Heart right ventricle (tissue), 16 donors: ENCODE data around the gene SWAP70. TPM values are rescaled to one million over a fixed set of nuclear protein-coding genes. Genes with fewer than 3 reads are reported as not detected.

Experiments
- ATAC-seq, 8 donors: fragments of 200-7000 bp; cut with Tn5 transposase; one replicate each; pipeline ENCODE4 v1.9.1; 2020; ENCODE audit warnings: mild to moderate bottlenecking in 8 of 8, moderate library complexity in 8 of 8, moderate number of reproducible peaks in 1 of 8
- DNase-seq, 2 donors: peaks; one replicate each; pipeline ENCODE4 v3.0.0-alpha.2; 2020
- H3K27ac ChIP-seq, 10 donors: fragments of 200-600 bp; sonication (generic) in 2 of 10; one replicate each; pipeline versions ENCODE4 v1.5.0 to v1.8.0; 2020 to 2022; ENCODE audit warnings: mild to moderate bottlenecking in 3 of 10
- H3K27me3 ChIP-seq, 7 donors: fragments of 200-600 bp; one replicate each; pipeline ENCODE4 v1.8.0; 2021 to 2022; ENCODE audit warnings: mild to moderate bottlenecking in 2 of 7
- H3K36me3 ChIP-seq, 9 donors: fragments of 200-600 bp; sonication (generic) in 1 of 9; one replicate each; pipeline versions ENCODE4 v1.5.0 to v1.8.0; 2020 to 2022; ENCODE audit warnings: mild to moderate bottlenecking in 2 of 9
- H3K4me1 ChIP-seq, 9 donors: fragments of 200-600 bp; sonication (generic) in 1 of 9; one replicate each; pipeline versions ENCODE4 v1.5.0 to v1.8.0; 2020 to 2022; ENCODE audit warnings: mild to moderate bottlenecking in 4 of 9
- H3K4me3 ChIP-seq, 10 donors: fragments of 200-600 bp; sonication (generic) in 2 of 10; one replicate each; pipeline versions ENCODE4 v1.5.0 to v1.8.0; 2020 to 2022; ENCODE audit warnings: mild to moderate bottlenecking in 7 of 10, moderate library complexity in 2 of 10
- H3K9me3 ChIP-seq, 11 donors: fragments of 200-600 bp in 10 of 11; sonication (generic) in 2 of 11; one replicate each; pipeline versions ENCODE4 v1.5.0 to v1.8.0; 2013 to 2022; ENCODE audit warnings: mild to moderate bottlenecking in 2 of 11, control low read depth in 1 of 11, moderate library complexity in 1 of 11
- CTCF ChIP-seq, 9 donors: fragments of 200-600 bp; sonication (generic) in 2 of 9; IDR thresholded peaks; one replicate each; pipeline versions ENCODE4 v1.5.0 to v1.8.0; 2021 to 2022; ENCODE audit warnings: antibody characterized with exemption in 9 of 9, mild to moderate bottlenecking in 5 of 9, moderate library complexity in 1 of 9
- WGBS, 2 donors: extraction: QIAGEN DNeasy Blood & Tissue Kit; methylation state at CpG; one replicate each; pipeline ENCODE4 v1.1.7; 2013; ENCODE audit warnings: inconsistent platforms in 1 of 2; 5-methylcytosine and 5-hydroxymethylcytosine counted together
- intact Hi-C, 10 donors: fragments of 100-400 bp; cut with DNase I; formaldehyde crosslinking; loops; one replicate each; pipeline versions ENCODE4 v1.11.1 to v1.14.2; 2022
- polyA plus RNA-seq, 2 donors: library from polyadenylated mRNA; stranded (reverse); fragments of 200-250 nt; gene quantifications; one replicate each; pipeline ENCODE4 v1.2.3, GENCODE V29; 2013
- total RNA-seq, 10 donors: library from RNA; stranded (reverse); fragmentation: NEBNext Ultra II Directional in 3 of 10; extraction: Animal tissue kit (Norgen Biotek cat#: 25700) in 3 of 10; gene quantifications; one replicate each; pipeline versions ENCODE4 v1.2.1 to v1.2.4, GENCODE V29; 2021 to 2023
- donor health status: Arrhythmogenic right ventricular cardiomyopathy.
- donor health status: ischemic (EF 13 %, LVEDD 7.1; RV severe dilation, severe dysfunction).
- donor health status: healthy with polysubstance abuse.
- donor health status: DM: no; HTN: yes; CAD: no.
- donor health status: DM: no; HTN: no; CAD: no.
- donor health status: ischemic (EF 25% LVEDD 6.9; RV normal size, moderate dysfunction).
- donor health status: ischemic (EF 25% LVEDD 5.7; RV mildly dilated, moderate dysfunction).
- donor health status: healthy.
- donor health status: DM: yes; HTN: yes; CAD: no.
- donor health status: Ischemic cardiomyopathy.
- donor health status: ischemic (EF 35%, LVEDD 5.7; RV mildly dilated, moderate dysfunction).
- donor health status: nonischemic (EF 11% LVEDD 7.7; RV severe dilation, severe dysfunction).
- donor health status: DM: yes; HTN: yes; CAD: no.
- donor health status: PGD.
- donor health status: ischemic (EF 29% LVEDD 5.4; RV normal size, mild dysfunction).
- donor health status: nonischemic (EF 23%, LVEDD 6.1; RV moderate dilation, normal function).

SWAP70 gene
- total and polyA plus RNA-seq, 12 donors = 7.8 to 33.4 (median 19.6) TPM

- H3K4me1 ChIP-seq = peaks cover 0 to 15% (median 13%) of the 10 kb centered on the region in 9 donors
- ATAC-seq (no peak), DNase-seq (no peak)
- TF ChIP-seq CTCF (IDR thresholded peaks at IDR 0.05) = no peak
- H3K27ac ChIP-seq = no peak overlapping the region
- H3K9me3 ChIP-seq = no peaks in the 10 kb centered on the region
- H3K36me3 ChIP-seq = peaks cover 0 to 55% (median 28%) of the 10 kb centered on the region in 9 donors
- 96% methylated on average over 5 of the region's 5 CpGs for WGBS, 2 donors
- no peaks in the 10 kb centered on the region for H3K27me3 ChIP-seq
- no peak overlapping the region for H3K4me3 ChIP-seq
- intact Hi-C loops = no loop called here
Measured at GRCh38 chr11:9777525-9777924, 113.6 kb downstream of the SWAP70 start.

DNA sequence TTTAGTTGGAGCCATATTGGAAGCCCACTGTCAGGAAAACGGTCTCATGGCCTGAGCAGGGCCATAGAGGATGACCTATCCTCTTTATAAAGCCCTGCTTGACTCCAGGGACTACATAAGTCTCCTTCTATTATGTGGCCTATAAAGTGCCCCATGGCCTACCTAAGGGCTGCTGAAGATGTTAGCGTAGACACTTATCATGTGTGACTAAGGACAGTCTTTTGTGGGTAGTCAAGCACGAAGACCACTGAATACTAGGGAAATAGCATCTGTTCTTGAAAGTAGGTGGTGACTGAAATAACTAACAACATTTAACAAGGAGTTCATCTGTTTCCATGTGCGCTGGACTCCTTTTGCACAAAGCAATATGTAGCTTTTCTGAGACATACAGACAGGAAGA is 117.1 kb downstream of the SWAP70 start:
- no peaks in the 10 kb centered on the region for H3K27me3 ChIP-seq
- DNase-seq (no peak), ATAC-seq (no peak)
- TF ChIP-seq CTCF (IDR thresholded peaks at IDR 0.05) = no peak
- peaks cover 0 to 89% (median 34%) of the 10 kb centered on the region in 9 donors for H3K36me3 ChIP-seq
- no peak overlapping the region for H3K4me3 ChIP-seq
- H3K4me1 ChIP-seq = peaks cover 0 to 17% (median 11%) of the 10 kb centered on the region in 9 donors
- 95 to 97% methylated on average over 4 of the region's 4 CpGs for WGBS, 2 donors
- intact Hi-C loops = no loop called here
- H3K27ac ChIP-seq = no peak overlapping the region
- no peaks in the 10 kb centered on the region for H3K9me3 ChIP-seq

- ATAC-seq = peak in 1 of 8 donors; percentile 27
- H3K27me3 ChIP-seq = no peaks in the 10 kb centered on the region
- no peaks in the 10 kb centered on the region for H3K9me3 ChIP-seq
- no peak for DNase-seq
- peaks cover 0 to 100% (median 34%) of the 10 kb centered on the region in 9 donors for H3K36me3 ChIP-seq
- WGBS, 2 donors = 78 to 81% methylated on average over 2 of the region's 2 CpGs
- H3K27ac ChIP-seq = peak overlapping the region in 8 of 10 donors; percentile 9 to 78 (median 64)
- no peak for TF ChIP-seq CTCF (IDR thresholded peaks at IDR 0.05)
- peaks cover 0 to 30% (median 12%) of the 10 kb centered on the region in 9 donors for H3K4me1 ChIP-seq
- H3K4me3 ChIP-seq = no peak overlapping the region
- intact Hi-C loops = no loop called here
Measured at GRCh38 chr11:9783986-9784385, 120.1 kb downstream of the SWAP70 start.

DNA sequence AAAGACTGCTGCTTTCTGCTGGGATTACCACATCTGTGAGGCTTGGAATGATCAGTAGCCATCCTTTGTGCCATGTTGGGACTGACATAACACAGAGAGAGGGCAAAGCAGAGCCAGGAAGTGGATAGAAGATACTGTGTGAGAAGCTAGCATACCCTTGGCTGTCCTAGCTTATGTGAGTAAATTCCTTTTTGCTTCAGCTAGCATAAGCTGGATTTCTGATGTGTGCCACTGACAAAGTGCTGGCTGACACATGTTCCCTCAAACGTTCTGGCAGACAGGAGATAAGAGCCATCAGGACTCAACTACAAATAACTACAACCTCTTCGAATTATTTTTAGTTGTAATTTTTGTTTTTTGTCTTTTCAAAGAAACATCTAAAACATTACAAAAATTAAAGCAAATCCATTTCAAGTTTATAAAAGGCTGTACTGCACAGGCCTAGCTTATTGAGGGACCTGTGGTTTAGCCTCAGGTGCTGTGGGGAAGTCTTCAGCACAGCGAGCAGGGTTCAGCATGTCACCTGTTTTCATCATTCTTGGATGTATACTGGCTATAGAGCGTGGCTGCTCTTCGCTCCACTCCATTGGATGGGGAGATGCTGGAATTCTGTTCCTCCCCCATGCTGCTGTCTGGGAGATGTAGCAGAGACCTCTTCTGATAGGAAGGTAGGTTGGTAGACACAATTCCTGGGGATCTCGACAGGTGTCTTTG is 120.9 kb downstream of the SWAP70 start:
- no peak for TF ChIP-seq CTCF (IDR thresholded peaks at IDR 0.05)
- Histone ChIP-seq H3K27me3 (no peaks in the 10 kb centered on the region), H3K4me3 (no peak overlapping the region), H3K27ac (peak overlapping the region in 8 of 10 donors; percentile 9 to 78 (median 64)), H3K9me3 (no peaks in the 10 kb centered on the region), H3K4me1 (peaks cover 0 to 30% (median 12%) of the 10 kb centered on the region in 9 donors), H3K36me3 (peaks cover 0 to 100% (median 26%) of the 10 kb centered on the region in 9 donors)
- DNase-seq = no peak
- intact Hi-C loops = no loop called here
- 58 to 72% methylated on average over 6 of the region's 6 CpGs for WGBS, 2 donors
- ATAC-seq = peak in 7 of 8 donors; percentile 30 to 88 (median 70)
